Activated T-cell treated with anti-CD3 and anti-CD28 coated beads, Interleukin-2, amount 50 U/mL, for 24 hours (primary cell): Measurements from ENCODE around the gene LMX1B.
"Not testable (repeated sequence)": the region's sequence is repeated elsewhere in the genome, so short reads cannot be mapped to it uniquely, and the experiment has no call there.

Experiments
- DNase-seq: peaks from one replicate; pipeline ENCODE4 v3.0.0-alpha.2; 2020
- H3K27ac Mint-ChIP-seq: 2 replicates; pipeline ENCODE4 v1.8.0; 2020; ENCODE audit warnings: mild to moderate bottlenecking, mixed read lengths
- H3K27me3 Mint-ChIP-seq: 2 replicates; pipeline ENCODE4 v1.8.0; 2020; ENCODE audit warnings: mixed read lengths
- H3K36me3 Mint-ChIP-seq: 2 replicates; pipeline ENCODE4 v1.8.0; 2020; ENCODE audit warnings: low read depth, mixed read lengths
- H3K4me1 Mint-ChIP-seq: 2 replicates; pipeline ENCODE4 v1.8.0; 2020; ENCODE audit warnings: low read depth, mixed read lengths
- H3K4me3 Mint-ChIP-seq: 2 replicates; pipeline ENCODE4 v1.8.0; 2020; ENCODE audit warnings: mild to moderate bottlenecking, moderate library complexity, mixed read lengths
- H3K9me3 Mint-ChIP-seq: 2 replicates; pipeline ENCODE4 v1.8.0; 2020; ENCODE audit warnings: mixed read lengths

LMX1B gene

GRCh38 chr9:126708178-126708577 lies 94.5 kb downstream of the LMX1B start:
- Mint-ChIP-seq H3K4me3 (no peak overlapping the region), H3K4me1 (peaks cover 20% of the 10 kb centered on the region), H3K27me3 (peaks cover 23% of the 10 kb centered on the region), H3K27ac (no peak overlapping the region), H3K9me3 (no peaks in the 10 kb centered on the region), H3K36me3 (no peaks in the 10 kb centered on the region)
- no peak for DNase-seq

GRCh38 chr9:126709241-126709640 lies 95.5 kb downstream of the LMX1B start:
- no peaks in the 10 kb centered on the region for H3K9me3 Mint-ChIP-seq
- H3K4me3 Mint-ChIP-seq, result no peak overlapping the region
- H3K27me3 Mint-ChIP-seq, result peaks cover 13% of the 10 kb centered on the region
- H3K27ac Mint-ChIP-seq, result no peak overlapping the region
- H3K4me1 Mint-ChIP-seq, result peaks cover 19% of the 10 kb centered on the region
- no peak for DNase-seq
- no peaks in the 10 kb centered on the region for H3K36me3 Mint-ChIP-seq

GRCh38 chr9:126715382-126715781 lies 101.7 kb downstream of the LMX1B start:
- Mint-ChIP-seq H3K4me1 (peaks cover 16% of the 10 kb centered on the region), H3K4me3 (no peak overlapping the region), H3K27ac (no peak overlapping the region), H3K36me3 (no peaks in the 10 kb centered on the region), H3K27me3 (no peaks in the 10 kb centered on the region), H3K9me3 (no peaks in the 10 kb centered on the region)
- no peak for DNase-seq

- not testable (repeated sequence) for H3K27me3 Mint-ChIP-seq, H3K4me3 Mint-ChIP-seq, H3K9me3 Mint-ChIP-seq, H3K36me3 Mint-ChIP-seq, H3K27ac Mint-ChIP-seq, DNase-seq
- H3K4me1 Mint-ChIP-seq, result peaks cover 34% of the 10 kb centered on the region
Observed at GRCh38 chr9:126717441-126717840, 103.7 kb downstream of the LMX1B start.

GRCh38 chr9:126719618-126720031 lies 105.9 kb downstream of the LMX1B start:
- Mint-ChIP-seq H3K4me1 (peaks cover 42% of the 10 kb centered on the region), H3K27me3 (no peaks in the 10 kb centered on the region), H3K9me3 (no peaks in the 10 kb centered on the region), H3K36me3 (no peaks in the 10 kb centered on the region), H3K27ac (peak overlapping the region; percentile 87), H3K4me3 (peak overlapping the region; percentile 37)
- peak; percentile 83 for DNase-seq

- Mint-ChIP-seq H3K36me3 (no peaks in the 10 kb centered on the region), H3K27me3 (no peaks in the 10 kb centered on the region), H3K9me3 (no peaks in the 10 kb centered on the region), H3K27ac (peak overlapping the region; percentile 87), H3K4me1 (peaks cover 42% of the 10 kb centered on the region), H3K4me3 (peak overlapping the region; percentile 37)
- DNase-seq, result no peak
Observed at GRCh38 chr9:126720036-126720435, 106.3 kb downstream of the LMX1B start.

GRCh38 chr9:126720661-126721563 lies 107.2 kb downstream of the LMX1B start:
- Mint-ChIP-seq H3K27ac (peak overlapping the region; percentile 64), H3K9me3 (no peaks in the 10 kb centered on the region), H3K27me3 (no peaks in the 10 kb centered on the region), H3K4me1 (peaks cover 42% of the 10 kb centered on the region), H3K4me3 (peak overlapping the region; percentile 11), H3K36me3 (no peaks in the 10 kb centered on the region)
- no peak for DNase-seq

GRCh38 chr9:126721564-126721981 lies 107.8 kb downstream of the LMX1B start:
- Mint-ChIP-seq H3K4me1 (peaks cover 42% of the 10 kb centered on the region), H3K27me3 (no peaks in the 10 kb centered on the region), H3K36me3 (no peaks in the 10 kb centered on the region), H3K9me3 (no peaks in the 10 kb centered on the region), H3K4me3 (peak overlapping the region; percentile 71), H3K27ac (peak overlapping the region; percentile 88)
- DNase-seq, result no peak

- Mint-ChIP-seq H3K4me1 (peaks cover 42% of the 10 kb centered on the region), H3K36me3 (no peaks in the 10 kb centered on the region), H3K27me3 (no peaks in the 10 kb centered on the region), H3K27ac (peak overlapping the region; percentile 88), H3K9me3 (no peaks in the 10 kb centered on the region), H3K4me3 (peak overlapping the region; percentile 84)
- peak; percentile 97 for DNase-seq
Observed at GRCh38 chr9:126722252-126722921, 108.7 kb downstream of the LMX1B start.

GRCh38 chr9:126722922-126723806 lies 109.4 kb downstream of the LMX1B start:
- Mint-ChIP-seq H3K27me3 (no peaks in the 10 kb centered on the region), H3K36me3 (no peaks in the 10 kb centered on the region), H3K4me3 (peak overlapping the region; percentile 84), H3K9me3 (no peaks in the 10 kb centered on the region), H3K27ac (peak overlapping the region; percentile 94), H3K4me1 (peaks cover 42% of the 10 kb centered on the region)
- DNase-seq, result peak; percentile 84

GRCh38 chr9:126723807-126724172 lies 110.1 kb downstream of the LMX1B start:
- Mint-ChIP-seq H3K36me3 (no peaks in the 10 kb centered on the region), H3K4me3 (peak overlapping the region; percentile 84), H3K27me3 (no peaks in the 10 kb centered on the region), H3K4me1 (peaks cover 42% of the 10 kb centered on the region), H3K27ac (peak overlapping the region; percentile 94), H3K9me3 (no peaks in the 10 kb centered on the region)
- no peak for DNase-seq

GRCh38 chr9:126724226-126724625 lies 110.5 kb downstream of the LMX1B start:
- no peaks in the 10 kb centered on the region for H3K36me3 Mint-ChIP-seq
- H3K9me3 Mint-ChIP-seq, result no peaks in the 10 kb centered on the region
- peak overlapping the region; percentile 84 for H3K4me3 Mint-ChIP-seq
- H3K27ac Mint-ChIP-seq, result peak overlapping the region; percentile 94
- no peaks in the 10 kb centered on the region for H3K27me3 Mint-ChIP-seq
- DNase-seq, result no peak
- peaks cover 37% of the 10 kb centered on the region for H3K4me1 Mint-ChIP-seq

- DNase-seq, H3K27me3 Mint-ChIP-seq, H3K36me3 Mint-ChIP-seq, H3K9me3 Mint-ChIP-seq, H3K4me3 Mint-ChIP-seq, H3K27ac Mint-ChIP-seq: not testable (repeated sequence)
- H3K4me1 Mint-ChIP-seq, result peaks cover 25% of the 10 kb centered on the region
Observed at GRCh38 chr9:126725485-126725884, 111.8 kb downstream of the LMX1B start.

- not testable (repeated sequence) for H3K27me3 Mint-ChIP-seq, DNase-seq, H3K4me3 Mint-ChIP-seq, H3K4me1 Mint-ChIP-seq, H3K9me3 Mint-ChIP-seq, H3K36me3 Mint-ChIP-seq, H3K27ac Mint-ChIP-seq
Observed at GRCh38 chr9:126728210-126728609, 114.5 kb downstream of the LMX1B start.
